Measurements from ENCODE around the gene CTBP2. TPM values are rescaled to one million over a fixed set of nuclear protein-coding genes. Genes with fewer than 3 reads are reported as not detected.

CTBP2 gene
- total RNA-seq, 1 experiment from 2014 or later = 212 TPM

GRCh38 chr10:124987788-124988187 is 172.6 kb downstream of the CTBP2 start:
- no peak overlapping the region for H3K27ac ChIP-seq (ENCODE audit: insufficient read length, low read depth, low read length)
- H3K56ac ChIP-seq (ENCODE audit: insufficient read length, low read depth, low read length) = no peak overlapping the region
- Mint-ChIP-seq H3K4me3 (no peak overlapping the region), H3K27ac (peak overlapping the region in 1 of 3 experiments; percentile 90; a peak in 2 of 7 replicates), H3K36me3 (ENCODE audit: insufficient read depth in 1 of 3, low read depth in 3 of 3) (peaks cover 37 to 84% (median 83%) of the 10 kb centered on the region in 3 experiments; a peak in 6 of 7 replicates), H3K27me3 (ENCODE audit: low read depth) (peaks cover 2% of the 10 kb centered on the region; the same call in 1 of the 2 replicates), H3K4me1 (no peaks in the 10 kb centered on the region), H3K9me3 (no peaks in the 10 kb centered on the region)
- no CpG with 5 or more reads among the region's 1 CpG for WGBS (ENCODE audit: extremely low coverage, insufficient read length, low lambda C conversion rate)
- no peak overlapping the region for H2AK5ac ChIP-seq (ENCODE audit: insufficient read length, low read length)
- DNase-seq = no peak
- no peaks in the 10 kb centered on the region for H3K79me2 ChIP-seq (ENCODE audit: insufficient read depth, low read length)
- H4K91ac ChIP-seq (ENCODE audit: insufficient read length, low read depth, low read length) = no peak overlapping the region
- no peaks in the 10 kb centered on the region for H3K27me3 ChIP-seq (ENCODE audit: insufficient read depth, low read length)
- no peak overlapping the region for H2BK5ac ChIP-seq (ENCODE audit: insufficient read length, low read length)
- H3K14ac ChIP-seq (ENCODE audit: insufficient read depth, low read length) = no peak overlapping the region
- no peak overlapping the region for H2BK12ac ChIP-seq (ENCODE audit: insufficient read length, low read depth, low read length)
- H3K9ac ChIP-seq (ENCODE audit: extremely low read depth, insufficient read length, low read length) = no peak overlapping the region
- H3K79me1 ChIP-seq (ENCODE audit: insufficient read depth, low read depth, low read length, poor library complexity, severe bottlenecking) = no peaks in the 10 kb centered on the region
- H4K20me1 ChIP-seq (ENCODE audit: control insufficient read depth, insufficient read depth, insufficient read length) = no peaks in the 10 kb centered on the region
- H3K23ac ChIP-seq (ENCODE audit: insufficient read length, low read depth, low read length) = no peak overlapping the region
- no peak overlapping the region for H3K4me2 ChIP-seq (ENCODE audit: insufficient read depth, insufficient read length, low read length)
- no peak for TF ChIP-seq CTCF (conservative IDR thresholded peaks at IDR 0.05)
- no peak overlapping the region for H2BK20ac ChIP-seq (ENCODE audit: low read depth, low read length, poor library complexity, severe bottlenecking)
- no peak overlapping the region for H4K8ac ChIP-seq (replicated peaks; ENCODE audit: insufficient read length, low read depth, low read length)
- no peak overlapping the region for H3K18ac ChIP-seq (ENCODE audit: insufficient read length, low read depth, low read length)
- no peak overlapping the region for H3K4ac ChIP-seq (ENCODE audit: low read depth, low read length)
- no peaks in the 10 kb centered on the region for H3K9me3 ChIP-seq (ENCODE audit: control insufficient read depth, low read depth, low read length)
- H2BK15ac ChIP-seq (ENCODE audit: low read depth, low read length) = no peak overlapping the region
- no peak overlapping the region for H3T11ph ChIP-seq (ENCODE audit: low read length)
- H3K23me2 ChIP-seq (ENCODE audit: insufficient read length, low read depth, low read length, poor library complexity, severe bottlenecking) = no peaks in the 10 kb centered on the region
- H2BK120ac ChIP-seq (ENCODE audit: low read depth, low read length, poor library complexity, severe bottlenecking) = no peak overlapping the region
- H2AFZ ChIP-seq (ENCODE audit: low read length) = no peak overlapping the region
- H4K5ac ChIP-seq (ENCODE audit: insufficient read length, low read depth, low read length) = no peak overlapping the region
- no peaks in the 10 kb centered on the region for H3K4me1 ChIP-seq (ENCODE audit: insufficient read depth, low read length)
